HG03565 (cell line): ENCODE results near the gene SND1.

Source experiments
- ATAC-seq: cut with Tn5 transposase; IDR thresholded peaks from one replicate; pipeline ENCODE4 v1.9.1; 2021; ENCODE audit warnings: mild to moderate bottlenecking, moderate library complexity; ENCODE audit not compliant: unreplicated experiment

SND1 gene

GRCh38 chr7:127858091-127858914 is 206.3 kb downstream of the SND1 start:
- ATAC-seq, result no peak

- no peak for ATAC-seq
Observed at GRCh38 chr7:127858915-127859189, 206.9 kb downstream of the SND1 start.

- no peak for ATAC-seq
Observed at GRCh38 chr7:127859330-127859729, 207.3 kb downstream of the SND1 start.

- ATAC-seq, result no peak
Observed at GRCh38 chr7:127862525-127862924, 210.5 kb downstream of the SND1 start.

DNA sequence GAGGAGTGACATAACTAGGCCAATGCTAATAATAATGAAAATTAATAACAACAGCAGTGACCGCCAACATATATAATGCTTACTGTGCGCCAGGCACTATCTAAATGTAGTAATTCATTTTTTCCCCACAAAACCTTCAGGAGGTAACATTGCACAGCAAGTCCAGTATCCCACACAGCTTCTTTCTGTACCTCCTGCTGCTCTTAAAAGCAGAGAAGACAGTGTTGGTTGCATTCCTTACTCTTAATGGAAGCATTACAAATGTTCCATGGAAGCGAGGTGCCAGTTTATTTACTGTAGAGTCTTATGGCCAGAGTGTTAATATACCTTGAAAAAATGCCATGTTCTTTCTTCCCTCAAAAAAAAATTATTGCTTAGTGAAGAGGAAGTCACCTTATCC is 211.1 kb downstream of the SND1 start:
- ATAC-seq, result no peak

DNA sequence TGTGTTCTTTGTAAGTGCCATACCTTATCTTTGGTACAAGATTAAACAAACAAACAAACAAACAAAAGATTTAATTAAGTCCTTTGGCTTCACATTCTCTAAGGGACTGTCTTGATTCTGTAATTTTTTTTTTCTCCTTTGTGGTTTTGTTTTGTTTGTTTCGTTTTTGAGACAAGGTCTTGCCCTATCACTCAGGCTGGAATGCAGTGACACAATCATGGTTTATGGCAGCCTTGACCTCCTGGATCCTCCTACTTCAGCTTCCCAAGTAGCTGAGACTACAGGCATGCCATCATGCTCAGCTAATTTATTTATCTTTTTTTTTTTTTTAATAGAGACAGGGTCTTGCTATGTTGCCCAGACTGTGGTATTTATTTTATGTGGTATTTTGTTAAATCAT is 213.5 kb downstream of the SND1 start:
- ATAC-seq, result no peak

DNA sequence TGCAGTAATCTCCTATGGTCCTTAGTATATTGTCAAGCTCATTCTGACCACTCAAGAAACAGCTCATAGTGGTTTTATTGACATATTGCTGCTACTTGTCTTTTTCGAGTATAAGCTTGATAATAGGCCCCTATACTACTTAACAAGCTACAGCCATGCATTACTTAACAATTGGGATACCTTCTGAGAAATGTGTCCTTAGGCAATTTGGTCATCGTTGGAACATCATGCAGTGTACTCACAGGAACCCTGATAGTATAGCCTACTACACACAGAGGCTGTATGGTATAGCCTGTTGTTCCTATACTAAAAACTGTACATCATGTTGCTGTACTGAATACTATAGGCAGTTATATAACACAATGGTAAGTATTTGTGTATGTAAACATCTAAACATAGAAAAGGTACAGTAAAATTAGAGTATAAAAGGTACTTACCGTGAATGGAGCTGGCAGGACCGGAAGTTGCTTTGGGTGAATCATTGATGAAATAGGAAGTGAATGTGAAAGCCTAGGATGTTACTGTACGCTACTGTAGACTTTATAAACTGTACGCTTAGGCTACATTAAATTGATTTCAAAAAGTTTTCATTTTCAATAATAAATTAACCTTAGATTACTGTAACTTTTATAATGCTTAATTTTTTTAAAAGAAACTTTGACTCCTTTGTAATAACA is 218.4 kb downstream of the SND1 start:
- ATAC-seq, result peak; percentile 47

DNA sequence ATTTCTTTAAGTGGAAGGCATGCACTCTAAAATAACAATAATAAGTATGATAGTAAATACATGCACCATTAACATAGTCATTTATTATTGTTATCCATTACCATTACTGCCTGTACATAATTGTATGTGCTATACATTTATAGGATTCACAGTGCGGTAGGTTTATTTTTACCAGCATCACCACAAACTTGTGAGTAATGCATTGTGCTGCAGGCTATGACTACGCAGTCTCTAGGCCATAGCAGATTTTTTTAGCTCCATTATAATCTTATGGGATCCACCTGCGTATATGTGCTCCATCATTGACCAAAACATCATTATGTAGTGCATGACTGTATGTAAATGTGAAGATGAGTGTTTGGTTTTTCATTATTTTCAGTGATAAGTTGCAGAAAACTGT is 219.2 kb downstream of the SND1 start:
- ATAC-seq, result no peak

DNA sequence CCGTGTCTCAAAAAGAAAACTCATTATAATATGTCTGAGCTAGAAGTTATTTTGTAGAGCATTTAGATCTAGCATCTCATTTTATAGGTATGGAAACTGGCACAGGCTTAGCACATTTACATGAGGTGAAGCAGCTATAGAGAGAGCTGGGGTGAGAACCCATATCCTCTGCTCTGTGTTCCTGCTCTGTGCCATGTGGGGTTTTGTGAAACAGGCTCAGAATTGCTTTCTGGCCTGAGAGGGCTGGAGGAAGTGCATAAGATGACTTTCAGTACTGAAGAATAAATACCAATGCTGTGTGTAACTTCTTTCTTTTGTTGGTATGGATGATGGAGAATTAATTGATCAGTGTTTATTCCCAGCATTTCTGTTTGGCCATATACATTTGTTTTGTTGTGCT is 220.1 kb downstream of the SND1 start:
- peak; percentile 44 for ATAC-seq

- no peak for ATAC-seq
Observed at GRCh38 chr7:127873151-127873550, 221.2 kb downstream of the SND1 start.

- no peak for ATAC-seq
Observed at GRCh38 chr7:127873715-127874636, 222.0 kb downstream of the SND1 start.

DNA sequence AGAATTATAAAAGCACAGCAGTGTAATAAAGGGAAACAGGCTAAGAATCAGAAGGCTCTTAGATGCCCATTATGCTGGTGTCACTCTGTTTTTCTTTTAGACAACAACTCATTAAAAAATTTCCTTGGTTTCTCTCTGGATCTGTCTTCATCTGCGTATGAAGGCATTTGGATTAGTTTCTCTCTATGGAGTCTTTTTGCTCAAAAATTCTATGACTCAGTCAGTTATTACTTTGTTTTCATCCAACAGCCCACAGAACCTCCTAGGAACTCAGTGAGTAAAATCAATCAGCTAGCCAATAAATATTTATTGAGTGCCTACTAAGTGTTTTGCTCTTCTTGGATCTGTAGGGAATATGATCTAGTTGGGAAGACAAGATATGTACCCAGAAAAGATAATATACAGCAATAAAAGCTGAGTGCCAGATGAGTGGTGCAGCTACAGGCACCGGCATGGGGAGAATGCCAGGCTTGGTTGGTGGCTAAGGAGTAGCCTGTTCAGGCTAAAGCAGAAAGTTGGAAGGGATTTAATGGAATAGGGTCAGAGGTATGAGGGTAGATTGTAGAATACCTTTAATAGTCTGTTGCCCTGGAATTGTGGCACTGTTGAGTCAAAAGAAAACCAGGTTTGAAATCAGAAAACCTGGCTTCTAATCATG is 223.1 kb downstream of the SND1 start:
- ATAC-seq, result no peak

- no peak for ATAC-seq
Observed at GRCh38 chr7:127876393-127876792, 224.4 kb downstream of the SND1 start.

DNA sequence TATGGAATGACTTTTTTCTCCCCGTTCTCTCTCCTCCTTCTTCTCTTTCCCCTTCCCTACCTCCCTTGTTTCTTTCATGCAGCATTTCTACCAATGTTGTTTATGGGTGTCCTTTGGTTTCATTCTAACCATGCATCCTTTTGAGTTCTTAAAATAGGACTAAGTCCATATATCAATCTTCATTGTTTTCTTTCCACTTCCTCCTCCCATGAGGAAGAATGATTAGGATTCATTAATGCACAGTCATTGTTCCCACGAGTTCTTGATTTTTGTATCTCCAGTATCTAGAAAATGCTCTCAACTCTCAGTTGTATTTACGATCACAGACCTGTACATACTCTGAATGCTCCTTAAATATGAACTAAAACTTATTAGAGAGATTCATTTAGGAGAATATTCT is 226.0 kb downstream of the SND1 start:
- ATAC-seq, result no peak

GRCh38 chr7:127878791-127879190 is 226.8 kb downstream of the SND1 start:
- ATAC-seq, result no peak

DNA sequence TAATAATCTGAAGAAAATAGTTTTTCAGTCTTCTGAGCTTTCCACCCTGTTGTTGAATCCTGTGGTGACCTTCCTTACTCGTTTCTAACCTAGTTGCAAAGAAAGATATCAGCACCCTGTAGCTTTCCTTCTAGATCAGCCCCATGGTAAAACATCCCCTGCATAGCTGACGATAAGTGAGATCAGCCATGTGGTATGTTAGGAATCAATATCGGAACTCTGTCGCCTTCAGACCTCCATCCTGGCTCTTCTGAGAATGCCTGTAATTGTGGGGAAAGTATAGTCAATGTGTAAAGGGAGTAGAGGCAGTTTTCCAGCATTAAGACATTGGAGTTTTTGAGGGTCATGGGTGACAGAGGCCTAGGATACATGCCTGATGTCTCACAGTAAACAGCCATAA is 227.4 kb downstream of the SND1 start:
- no peak for ATAC-seq

DNA sequence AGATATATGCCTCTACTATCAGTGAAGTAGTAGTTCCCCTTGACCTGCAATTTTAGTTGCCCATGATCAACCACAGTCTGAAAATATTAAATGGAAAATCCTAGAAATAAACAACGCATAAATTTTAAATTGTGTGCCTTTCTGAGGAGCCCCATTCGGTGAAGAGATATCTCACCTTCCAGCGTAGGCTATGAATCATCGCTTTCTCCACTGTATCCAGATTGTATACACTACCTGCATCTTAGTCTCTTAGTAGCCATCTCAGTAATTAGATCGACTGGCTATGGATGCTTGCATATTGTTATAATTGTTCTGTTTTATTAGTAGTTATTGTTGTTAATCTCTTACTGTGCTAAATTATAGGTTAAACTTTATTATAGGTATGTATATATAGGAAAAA is 227.9 kb downstream of the SND1 start:
- ATAC-seq, result no peak

DNA sequence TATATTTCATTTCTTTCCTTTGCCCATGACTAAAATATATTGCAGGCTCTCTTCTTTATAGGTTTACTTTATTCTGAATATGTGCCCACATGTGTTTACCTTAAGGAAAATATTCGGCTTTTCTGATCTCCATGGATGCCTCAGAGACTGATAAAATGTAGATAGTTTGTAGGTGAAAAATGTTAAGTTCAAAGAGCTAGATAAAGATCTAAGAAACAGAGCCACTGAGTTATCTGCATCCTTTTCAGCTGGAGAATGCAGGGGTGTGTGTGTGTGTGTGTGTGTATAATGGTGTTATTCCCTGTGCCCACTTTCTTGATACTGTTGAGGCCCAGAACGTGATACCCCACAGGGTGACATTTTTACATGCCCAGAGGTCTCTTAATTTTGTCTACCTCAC is 228.5 kb downstream of the SND1 start:
- no peak for ATAC-seq

GRCh38 chr7:127881564-127881963 is 229.6 kb downstream of the SND1 start:
- ATAC-seq, result no peak

GRCh38 chr7:127882313-127882920 is 230.4 kb downstream of the SND1 start:
- no peak for ATAC-seq

- no peak for ATAC-seq
Observed at GRCh38 chr7:127884066-127884559, 232.1 kb downstream of the SND1 start.
